Measurements from ENCODE around the gene TGFBR2. TPM values are rescaled to one million over a fixed set of nuclear protein-coding genes. Genes with fewer than 3 reads are reported as not detected.

TGFBR2 gene
- total and polyA plus RNA-seq, 2 experiments from 2014 or later = 4.7 to 13.0 TPM

DNA sequence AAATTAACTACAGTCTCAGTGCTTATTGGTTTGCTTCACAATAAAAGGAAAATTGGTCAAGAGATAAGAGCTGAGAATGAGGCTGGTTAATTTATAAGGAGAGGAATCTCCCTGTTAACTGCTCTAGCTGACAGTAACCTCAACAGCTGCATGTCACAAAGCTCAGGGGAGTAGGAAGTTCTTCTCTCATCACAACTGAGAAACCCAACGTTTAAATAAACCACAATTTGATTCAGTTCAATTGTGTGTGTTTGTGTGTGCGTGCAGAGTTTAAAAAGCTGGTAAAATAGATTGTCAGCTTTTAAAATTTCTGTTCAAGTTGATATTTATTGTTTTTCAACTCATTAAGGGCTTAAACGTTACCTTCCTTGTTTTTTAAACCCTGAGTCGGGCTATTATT is 3.5 kb upstream of the TGFBR2 start:
- Histone ChIP-seq H3K79me2 (replicated peaks; ENCODE audit: insufficient read depth) (peaks cover 7% of the 10 kb centered on the region), H3K4me3 (no peak overlapping the region), H3K27ac (ENCODE audit: low read depth) (no peak overlapping the region), H3K9me2 (ENCODE audit: insufficient read depth) (0 out of 2 replicates have a peak, but pooled peaks cover 6% of the 10 kb centered on the region), H3K4me1 (ENCODE audit: insufficient read depth) (peaks cover 16% of the 10 kb centered on the region), H3F3A (replicated peaks; ENCODE audit: low read depth) (no peaks in the 10 kb centered on the region), H4K20me1 (replicated peaks; ENCODE audit: insufficient read depth) (no peaks in the 10 kb centered on the region), H3K27me3 (ENCODE audit: insufficient read depth) (no peaks in the 10 kb centered on the region; the same call in 1 of the 2 replicates), H3K36me3 (ENCODE audit: insufficient read depth) (no peaks in the 10 kb centered on the region), H2AFZ (peak overlapping the region; percentile 34; the same call in 1 of the 2 replicates), H3K4me2 (no peak overlapping the region)
- TF ChIP-seq EZH2 (IDR thresholded peaks at IDR 0.05; ENCODE audit: low read depth, unreplicated experiment) (no peak), ZNF114 (CRISPR knock-in tag; IDR thresholded peaks at IDR 0.05) (no peak), CREB1 (CRISPR knock-in tag; IDR thresholded peaks at IDR 0.05; ENCODE audit: low read depth) (no peak), ZNF331 (CRISPR knock-in tag; IDR thresholded peaks at IDR 0.05; ENCODE audit: low read depth) (no peak), JUNB (IDR thresholded peaks at IDR 0.05; ENCODE audit: unreplicated experiment) (no peak), POLR2AphosphoS5 (IDR thresholded peaks at IDR 0.05; ENCODE audit: low read depth) (no peak), STAT1 (IDR thresholded peaks at IDR 0.05; ENCODE audit: unreplicated experiment) (no peak), NANOG (IDR thresholded peaks at IDR 0.05; ENCODE audit: borderline replicate concordance) (no peak), EZH2phosphoT487 (IDR thresholded peaks at IDR 0.05; ENCODE audit: unreplicated experiment) (no peak)
- TF ChIP-seq, protein P1, sequence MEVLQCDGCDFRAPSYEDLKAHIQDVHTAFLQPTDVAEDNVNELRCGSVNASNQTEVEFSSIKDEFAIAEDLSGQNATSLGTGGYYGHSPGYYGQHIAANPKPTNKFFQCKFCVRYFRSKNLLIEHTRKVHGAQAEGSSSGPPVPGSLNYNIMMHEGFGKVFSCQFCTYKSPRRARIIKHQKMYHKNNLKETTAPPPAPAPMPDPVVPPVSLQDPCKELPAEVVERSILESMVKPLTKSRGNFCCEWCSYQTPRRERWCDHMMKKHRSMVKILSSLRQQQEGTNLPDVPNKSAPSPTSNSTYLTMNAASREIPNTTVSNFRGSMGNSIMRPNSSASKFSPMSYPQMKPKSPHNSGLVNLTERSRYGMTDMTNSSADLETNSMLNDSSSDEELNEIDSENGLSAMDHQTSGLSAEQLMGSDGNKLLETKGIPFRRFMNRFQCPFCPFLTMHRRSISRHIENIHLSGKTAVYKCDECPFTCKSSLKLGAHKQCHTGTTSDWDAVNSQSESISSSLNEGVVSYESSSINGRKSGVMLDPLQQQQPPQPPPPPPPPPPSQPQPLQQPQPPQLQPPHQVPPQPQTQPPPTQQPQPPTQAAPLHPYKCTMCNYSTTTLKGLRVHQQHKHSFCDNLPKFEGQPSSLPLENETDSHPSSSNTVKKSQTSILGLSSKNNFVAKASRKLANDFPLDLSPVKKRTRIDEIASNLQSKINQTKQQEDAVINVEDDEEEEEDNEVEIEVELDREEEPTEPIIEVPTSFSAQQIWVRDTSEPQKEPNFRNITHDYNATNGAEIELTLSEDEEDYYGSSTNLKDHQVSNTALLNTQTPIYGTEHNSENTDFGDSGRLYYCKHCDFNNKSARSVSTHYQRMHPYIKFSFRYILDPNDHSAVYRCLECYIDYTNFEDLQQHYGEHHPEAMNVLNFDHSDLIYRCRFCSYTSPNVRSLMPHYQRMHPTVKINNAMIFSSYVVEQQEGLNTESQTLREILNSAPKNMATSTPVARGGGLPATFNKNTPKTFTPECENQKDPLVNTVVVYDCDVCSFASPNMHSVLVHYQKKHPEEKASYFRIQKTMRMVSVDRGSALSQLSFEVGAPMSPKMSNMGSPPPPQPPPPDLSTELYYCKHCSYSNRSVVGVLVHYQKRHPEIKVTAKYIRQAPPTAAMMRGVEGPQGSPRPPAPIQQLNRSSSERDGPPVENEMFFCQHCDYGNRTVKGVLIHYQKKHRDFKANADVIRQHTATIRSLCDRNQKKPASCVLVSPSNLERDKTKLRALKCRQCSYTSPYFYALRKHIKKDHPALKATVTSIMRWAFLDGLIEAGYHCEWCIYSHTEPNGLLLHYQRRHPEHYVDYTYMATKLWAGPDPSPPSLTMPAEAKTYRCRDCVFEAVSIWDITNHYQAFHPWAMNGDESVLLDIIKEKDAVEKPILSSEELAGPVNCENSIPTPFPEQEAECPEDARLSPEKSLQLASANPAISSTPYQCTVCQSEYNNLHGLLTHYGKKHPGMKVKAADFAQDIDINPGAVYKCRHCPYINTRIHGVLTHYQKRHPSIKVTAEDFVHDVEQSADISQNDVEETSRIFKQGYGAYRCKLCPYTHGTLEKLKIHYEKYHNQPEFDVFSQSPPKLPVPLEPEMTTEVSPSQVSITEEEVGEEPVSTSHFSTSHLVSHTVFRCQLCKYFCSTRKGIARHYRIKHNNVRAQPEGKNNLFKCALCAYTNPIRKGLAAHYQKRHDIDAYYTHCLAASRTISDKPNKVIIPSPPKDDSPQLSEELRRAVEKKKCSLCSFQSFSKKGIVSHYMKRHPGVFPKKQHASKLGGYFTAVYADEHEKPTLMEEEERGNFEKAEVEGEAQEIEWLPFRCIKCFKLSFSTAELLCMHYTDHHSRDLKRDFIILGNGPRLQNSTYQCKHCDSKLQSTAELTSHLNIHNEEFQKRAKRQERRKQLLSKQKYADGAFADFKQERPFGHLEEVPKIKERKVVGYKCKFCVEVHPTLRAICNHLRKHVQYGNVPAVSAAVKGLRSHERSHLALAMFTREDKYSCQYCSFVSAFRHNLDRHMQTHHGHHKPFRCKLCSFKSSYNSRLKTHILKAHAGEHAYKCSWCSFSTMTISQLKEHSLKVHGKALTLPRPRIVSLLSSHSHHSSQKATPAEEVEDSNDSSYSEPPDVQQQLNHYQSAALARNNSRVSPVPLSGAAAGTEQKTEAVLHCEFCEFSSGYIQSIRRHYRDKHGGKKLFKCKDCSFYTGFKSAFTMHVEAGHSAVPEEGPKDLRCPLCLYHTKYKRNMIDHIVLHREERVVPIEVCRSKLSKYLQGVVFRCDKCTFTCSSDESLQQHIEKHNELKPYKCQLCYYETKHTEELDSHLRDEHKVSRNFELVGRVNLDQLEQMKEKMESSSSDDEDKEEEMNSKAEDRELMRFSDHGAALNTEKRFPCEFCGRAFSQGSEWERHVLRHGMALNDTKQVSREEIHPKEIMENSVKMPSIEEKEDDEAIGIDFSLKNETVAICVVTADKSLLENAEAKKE (CRISPR knock-in tag; IDR thresholded peaks at IDR 0.05) = no peak
- TF ChIP-seq, protein P2, sequence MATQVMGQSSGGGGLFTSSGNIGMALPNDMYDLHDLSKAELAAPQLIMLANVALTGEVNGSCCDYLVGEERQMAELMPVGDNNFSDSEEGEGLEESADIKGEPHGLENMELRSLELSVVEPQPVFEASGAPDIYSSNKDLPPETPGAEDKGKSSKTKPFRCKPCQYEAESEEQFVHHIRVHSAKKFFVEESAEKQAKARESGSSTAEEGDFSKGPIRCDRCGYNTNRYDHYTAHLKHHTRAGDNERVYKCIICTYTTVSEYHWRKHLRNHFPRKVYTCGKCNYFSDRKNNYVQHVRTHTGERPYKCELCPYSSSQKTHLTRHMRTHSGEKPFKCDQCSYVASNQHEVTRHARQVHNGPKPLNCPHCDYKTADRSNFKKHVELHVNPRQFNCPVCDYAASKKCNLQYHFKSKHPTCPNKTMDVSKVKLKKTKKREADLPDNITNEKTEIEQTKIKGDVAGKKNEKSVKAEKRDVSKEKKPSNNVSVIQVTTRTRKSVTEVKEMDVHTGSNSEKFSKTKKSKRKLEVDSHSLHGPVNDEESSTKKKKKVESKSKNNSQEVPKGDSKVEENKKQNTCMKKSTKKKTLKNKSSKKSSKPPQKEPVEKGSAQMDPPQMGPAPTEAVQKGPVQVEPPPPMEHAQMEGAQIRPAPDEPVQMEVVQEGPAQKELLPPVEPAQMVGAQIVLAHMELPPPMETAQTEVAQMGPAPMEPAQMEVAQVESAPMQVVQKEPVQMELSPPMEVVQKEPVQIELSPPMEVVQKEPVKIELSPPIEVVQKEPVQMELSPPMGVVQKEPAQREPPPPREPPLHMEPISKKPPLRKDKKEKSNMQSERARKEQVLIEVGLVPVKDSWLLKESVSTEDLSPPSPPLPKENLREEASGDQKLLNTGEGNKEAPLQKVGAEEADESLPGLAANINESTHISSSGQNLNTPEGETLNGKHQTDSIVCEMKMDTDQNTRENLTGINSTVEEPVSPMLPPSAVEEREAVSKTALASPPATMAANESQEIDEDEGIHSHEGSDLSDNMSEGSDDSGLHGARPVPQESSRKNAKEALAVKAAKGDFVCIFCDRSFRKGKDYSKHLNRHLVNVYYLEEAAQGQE (IDR thresholded peaks at IDR 0.05; ENCODE audit: unreplicated experiment) = no peak
- TF ChIP-seq, protein P3, sequence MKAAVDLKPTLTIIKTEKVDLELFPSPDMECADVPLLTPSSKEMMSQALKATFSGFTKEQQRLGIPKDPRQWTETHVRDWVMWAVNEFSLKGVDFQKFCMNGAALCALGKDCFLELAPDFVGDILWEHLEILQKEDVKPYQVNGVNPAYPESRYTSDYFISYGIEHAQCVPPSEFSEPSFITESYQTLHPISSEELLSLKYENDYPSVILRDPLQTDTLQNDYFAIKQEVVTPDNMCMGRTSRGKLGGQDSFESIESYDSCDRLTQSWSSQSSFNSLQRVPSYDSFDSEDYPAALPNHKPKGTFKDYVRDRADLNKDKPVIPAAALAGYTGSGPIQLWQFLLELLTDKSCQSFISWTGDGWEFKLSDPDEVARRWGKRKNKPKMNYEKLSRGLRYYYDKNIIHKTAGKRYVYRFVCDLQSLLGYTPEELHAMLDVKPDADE (IDR thresholded peaks at IDR 0.05) = no peak
- TF ChIP-seq, protein P4, sequence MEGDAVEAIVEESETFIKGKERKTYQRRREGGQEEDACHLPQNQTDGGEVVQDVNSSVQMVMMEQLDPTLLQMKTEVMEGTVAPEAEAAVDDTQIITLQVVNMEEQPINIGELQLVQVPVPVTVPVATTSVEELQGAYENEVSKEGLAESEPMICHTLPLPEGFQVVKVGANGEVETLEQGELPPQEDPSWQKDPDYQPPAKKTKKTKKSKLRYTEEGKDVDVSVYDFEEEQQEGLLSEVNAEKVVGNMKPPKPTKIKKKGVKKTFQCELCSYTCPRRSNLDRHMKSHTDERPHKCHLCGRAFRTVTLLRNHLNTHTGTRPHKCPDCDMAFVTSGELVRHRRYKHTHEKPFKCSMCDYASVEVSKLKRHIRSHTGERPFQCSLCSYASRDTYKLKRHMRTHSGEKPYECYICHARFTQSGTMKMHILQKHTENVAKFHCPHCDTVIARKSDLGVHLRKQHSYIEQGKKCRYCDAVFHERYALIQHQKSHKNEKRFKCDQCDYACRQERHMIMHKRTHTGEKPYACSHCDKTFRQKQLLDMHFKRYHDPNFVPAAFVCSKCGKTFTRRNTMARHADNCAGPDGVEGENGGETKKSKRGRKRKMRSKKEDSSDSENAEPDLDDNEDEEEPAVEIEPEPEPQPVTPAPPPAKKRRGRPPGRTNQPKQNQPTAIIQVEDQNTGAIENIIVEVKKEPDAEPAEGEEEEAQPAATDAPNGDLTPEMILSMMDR (conservative IDR thresholded peaks at IDR 0.05; ENCODE audit: low read depth in 2 of 2) = no peak
- H3K4me3 Mint-ChIP-seq = no peak overlapping the region
- peaks cover 18% of the 10 kb centered on the region for H3K4me1 Mint-ChIP-seq
- H3K9me3 Mint-ChIP-seq = no peaks in the 10 kb centered on the region
- no peak for DNase-seq (ENCODE audit: low spot score)
- no peak for ATAC-seq
- no peak overlapping the region for H3K27ac Mint-ChIP-seq
- H3K27me3 Mint-ChIP-seq (ENCODE audit: insufficient read depth, low read depth, poor library complexity) = peaks cover 15% of the 10 kb centered on the region
- no peaks in the 10 kb centered on the region for H3K36me3 Mint-ChIP-seq (ENCODE audit: low read depth)

All from GM23338 (cell line).